GM19351 (cell line): Measurements from ENCODE around the gene AKAP6.

Experiments used
- ATAC-seq: cut with Tn5 transposase; IDR thresholded peaks from one replicate; pipeline ENCODE4 v1.9.1; 2021; ENCODE audit warnings: mild to moderate bottlenecking, moderate library complexity; ENCODE audit not compliant: unreplicated experiment

The AKAP6 gene

DNA sequence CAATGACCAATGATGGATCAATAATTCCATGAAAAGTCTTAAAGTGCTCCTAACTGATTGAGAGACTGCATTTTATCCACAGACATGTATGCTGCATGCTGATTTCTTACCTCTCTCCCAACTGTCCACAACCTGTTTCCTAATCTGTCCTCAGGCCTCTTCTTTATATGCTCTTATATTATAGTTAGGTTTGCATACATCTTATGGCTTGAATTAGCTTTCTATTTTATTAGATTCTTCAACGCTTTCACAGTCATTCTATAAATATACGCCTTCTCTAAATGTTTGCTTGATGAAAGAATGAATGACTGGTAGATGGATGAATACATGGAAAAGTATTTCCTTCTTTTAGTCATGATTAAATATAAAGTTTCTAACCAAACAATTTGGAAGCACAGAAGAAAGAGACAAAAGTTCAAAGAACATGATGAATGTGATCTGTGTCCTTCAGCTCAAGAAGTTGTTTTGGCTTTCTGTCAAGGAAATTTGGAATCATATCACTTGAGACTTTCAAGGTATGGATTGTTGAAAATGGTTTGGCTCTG, 517.8 kb downstream of the AKAP6 start:
- no peak for ATAC-seq

DNA sequence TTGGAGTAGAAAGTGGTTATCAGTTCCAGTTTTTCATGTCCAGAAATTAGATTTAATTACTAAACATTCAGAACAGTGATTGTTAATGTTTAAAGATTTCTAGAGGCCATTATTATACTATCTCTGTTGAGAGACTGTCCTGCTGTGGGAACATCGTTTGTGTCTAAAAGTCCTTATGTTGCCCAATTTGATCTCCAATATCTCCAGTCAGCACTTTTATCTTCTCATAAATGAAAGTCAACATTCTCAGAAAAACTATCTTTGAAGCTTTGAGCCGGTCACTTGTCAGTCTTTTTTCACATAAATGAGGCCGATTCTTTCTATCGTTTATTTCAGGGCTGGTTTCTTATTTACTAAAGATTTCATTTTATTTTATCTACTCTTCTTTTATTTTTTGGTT, 518.8 kb downstream of the AKAP6 start:
- no peak for ATAC-seq

DNA sequence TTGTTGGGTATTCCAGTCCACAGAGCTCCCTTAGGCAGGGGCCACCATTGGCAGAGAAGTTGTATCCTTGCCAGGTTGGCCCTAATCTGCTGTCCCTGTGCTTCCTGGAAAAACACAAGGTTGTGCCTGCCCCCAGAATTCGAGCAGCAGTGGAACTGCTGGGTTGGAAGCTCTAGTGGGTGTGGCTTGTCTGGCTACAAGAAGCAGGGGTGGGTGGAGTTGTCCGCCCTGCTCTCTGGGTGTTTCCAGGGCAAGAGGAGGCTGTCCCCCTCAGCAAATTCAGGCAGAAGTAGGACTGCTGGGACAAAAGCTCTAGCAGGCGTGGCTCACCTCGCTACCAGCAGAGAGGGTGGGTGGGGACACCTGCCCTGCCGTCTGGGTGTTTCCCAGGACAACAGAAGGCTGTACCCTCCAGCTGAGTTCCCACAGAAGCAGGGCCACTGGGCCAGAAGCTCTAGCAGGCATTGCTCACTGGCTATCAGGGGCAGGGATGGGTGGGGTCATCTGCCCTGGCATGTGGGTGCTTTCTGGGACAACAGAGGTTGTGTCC, 536.8 kb downstream of the AKAP6 start:
- no peak for ATAC-seq

DNA sequence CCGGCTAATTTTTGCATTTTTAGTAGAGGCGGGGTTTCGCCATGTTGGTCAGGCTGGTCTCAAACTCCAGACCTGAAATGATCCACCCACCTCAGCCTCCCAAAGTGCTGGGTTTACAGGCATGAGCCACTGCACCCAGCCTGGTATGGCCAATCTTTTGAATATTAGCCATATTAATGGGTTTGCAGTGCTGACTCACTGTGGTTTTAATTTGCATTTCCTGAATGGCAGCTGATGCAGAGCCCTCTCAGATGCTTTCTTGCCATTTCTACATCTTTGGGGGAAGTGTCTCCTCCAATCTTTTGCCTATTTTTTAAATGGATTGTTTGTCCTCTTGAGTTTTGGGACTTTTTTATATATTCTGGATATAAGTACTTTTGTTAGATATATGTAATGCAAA, 554.1 kb downstream of the AKAP6 start:
- no peak for ATAC-seq
